ENCODE results near the gene SFXN4.

- TF ChIP-seq CTCF (IDR thresholded peaks at IDR 0.05) (no peak), POLR2A (IDR thresholded peaks at IDR 0.05) (no peak)
Measured at GRCh38 chr10:119183664-119184412, 18.3 kb upstream of the SFXN4 start.

Data from body of pancreas (tissue), 4 donors.